H1 (cell line): ENCODE data around the gene CEBPB. TPM values are rescaled to one million over a fixed set of nuclear protein-coding genes. Genes with fewer than 3 reads are reported as not detected.
A peak's percentile ranks its signal among the peaks of the same experiment; 100 is the strongest.

Source experiments
- CTCF ChIA-PET: fragments of 300-600 bp; sonication (Branson Sonifier 250); formaldehyde crosslinking; loops from one replicate; lab custom pipeline; 2021; ENCODE audit not compliant: partially characterized antibody; lab: Charles Lee
- POLR2A ChIA-PET: fragments of 300-600 bp; sonication (Branson Sonifier 250); formaldehyde crosslinking; loops from one replicate; lab custom pipeline; 2021; ENCODE audit warnings: inconsistent platforms; ENCODE audit not compliant: partially characterized antibody; lab: Charles Lee
- DNase-seq, 2 experiments: peaks; one replicate each; pipeline versions ENCODE4 v3.0.0 to v3.0.0-alpha.2; 2010 to 2022; ENCODE audit warnings: low spot score in 2 of 2, low read depth in 1 of 2, mixed read lengths in 1 of 2
- FAIRE-seq: peaks from 2 replicates; lab custom pipeline; 2011; peaks lifted over from hg19 to GRCh38; lab: Jason Lieb, UNC
- H2AFZ ChIP-seq: 2 replicates; pipeline ENCODE4 v1.8.1; 2012; ENCODE audit warnings: low read length, inconsistent platforms
- H2AK5ac ChIP-seq: 2 replicates; pipeline ENCODE4 v1.6.1; 2013; ENCODE audit warnings: low read depth, low read length
- H2BK120ac ChIP-seq: replicated peaks from 2 replicates; pipeline ENCODE3; 2013; ENCODE audit warnings: low read depth, low read length, inconsistent platforms
- H2BK12ac ChIP-seq: 2 replicates; pipeline ENCODE4 v1.6.1; 2013; ENCODE audit warnings: low read depth, low read length
- H2BK15ac ChIP-seq: 2 replicates; pipeline ENCODE4 v1.6.1; 2013; ENCODE audit warnings: low read length
- H2BK20ac ChIP-seq: 2 replicates; pipeline ENCODE4 v1.6.1; 2013; ENCODE audit warnings: low read length
- H2BK5ac ChIP-seq: 2 replicates; pipeline ENCODE4 v1.6.1; 2013; ENCODE audit warnings: low read depth, low read length
- H3K14ac ChIP-seq: 2 replicates; pipeline ENCODE4 v1.6.1; 2013; ENCODE audit warnings: inconsistent platforms; ENCODE audit not compliant: insufficient read length
- H3K18ac ChIP-seq: 2 replicates; pipeline ENCODE4 v1.6.1; 2013; ENCODE audit warnings: low read length; ENCODE audit errors: extremely low read depth
- H3K23ac ChIP-seq: 2 replicates; pipeline ENCODE4 v1.6.1; 2013; ENCODE audit warnings: inconsistent platforms; ENCODE audit not compliant: insufficient read length
- H3K23me2 ChIP-seq: 2 replicates; pipeline ENCODE4 v1.6.1; 2013; ENCODE audit warnings: low read depth, low read length
- H3K27ac ChIP-seq: 2 replicates; pipeline ENCODE4 v1.6.1; 2011; ENCODE audit warnings: low read depth, low read length, inconsistent platforms
- H3K27me3 ChIP-seq, 4 experiments: replicated peaks in 1 of 4; 1 replicate in 1 of 4; 2 replicates in 3 of 4; pipeline versions ENCODE4 v1.6.1 to v1.8.1; 2011 to 2013; ENCODE audit warnings: low read length in 3 of 4, mild to moderate bottlenecking in 3 of 4, inconsistent platforms in 2 of 4, mixed read lengths in 2 of 4, moderate library complexity in 1 of 4; ENCODE audit not compliant: control insufficient read depth in 3 of 4, insufficient read depth in 3 of 4; ENCODE audit errors: extremely low read depth in 1 of 4
- H3K36me3 ChIP-seq, 4 experiments: 2 replicates each; pipeline versions ENCODE4 v1.6.1 to v1.8.1; 2011 to 2013; ENCODE audit warnings: mild to moderate bottlenecking in 4 of 4, low read length in 3 of 4, moderate library complexity in 2 of 4, control low read depth in 1 of 4, inconsistent platforms in 1 of 4; ENCODE audit not compliant: insufficient read depth in 4 of 4, control insufficient read depth in 2 of 4
- H3K4ac ChIP-seq: replicated peaks from 2 replicates; pipeline ENCODE3; 2013; ENCODE audit warnings: low read length, low read depth, mixed read lengths, inconsistent platforms; ENCODE audit not compliant: insufficient read length
- H3K4me1 ChIP-seq, 4 experiments: replicated peaks in 1 of 4; 1 replicate in 1 of 4; 2 replicates in 3 of 4; pipeline versions ENCODE4 v1.6.1 to v1.8.1; 2011 to 2013; ENCODE audit warnings: low read length in 3 of 4, inconsistent platforms in 2 of 4, mixed read lengths in 1 of 4; ENCODE audit not compliant: insufficient read depth in 4 of 4, control insufficient read depth in 3 of 4
- H3K4me2 ChIP-seq, 2 experiments: 2 replicates each; pipeline versions ENCODE4 v1.6.1 to v1.8.1; 2011 to 2013; ENCODE audit warnings: low read depth in 2 of 2, low read length in 2 of 2, control low read depth in 1 of 2, inconsistent platforms in 1 of 2, mild to moderate bottlenecking in 1 of 2; ENCODE audit not compliant: insufficient read depth in 1 of 2
- H3K4me3 ChIP-seq, 4 experiments: fragments of 200-600, 300-600 bp in 1 of 4; sonication (generic), shearing (Covaris generic), sonication (Bioruptor Twin) in 1 of 4; 2 replicates each; pipeline versions ENCODE4 v1.5.1 to v1.8.1; 2011 to 2016; ENCODE audit warnings: low read length in 4 of 4, low read depth in 3 of 4, control low read depth in 2 of 4, inconsistent platforms in 2 of 4, mild to moderate bottlenecking in 2 of 4, mixed read lengths in 1 of 4, moderate library complexity in 1 of 4; ENCODE audit not compliant: insufficient read depth in 2 of 4; ENCODE audit errors: extremely low read depth in 1 of 4
- H3K56ac ChIP-seq: replicated peaks from 2 replicates; pipeline ENCODE3; 2013; ENCODE audit warnings: low read depth, mild to moderate bottlenecking, mixed read lengths, low read length, inconsistent platforms; ENCODE audit not compliant: insufficient read length
- H3K79me1 ChIP-seq: 2 replicates; pipeline ENCODE4 v1.6.1; 2013; ENCODE audit warnings: low read depth, low read length, control low read depth
- H3K79me2 ChIP-seq, 2 experiments: 2 replicates each; pipeline versions ENCODE4 v1.6.1 to v1.8.1; 2012 to 2013; ENCODE audit warnings: low read length in 2 of 2, mild to moderate bottlenecking in 2 of 2, inconsistent platforms in 1 of 2; ENCODE audit not compliant: insufficient read depth in 2 of 2, control insufficient read depth in 1 of 2
- H3K9ac ChIP-seq, 4 experiments: replicated peaks in 1 of 4; 1 replicate in 1 of 4; 2 replicates in 3 of 4; pipeline versions ENCODE4 v1.6.1 to v1.8.1; 2011 to 2013; ENCODE audit warnings: low read depth in 3 of 4, low read length in 3 of 4, control low read depth in 2 of 4, mild to moderate bottlenecking in 2 of 4, moderate library complexity in 2 of 4, inconsistent platforms in 1 of 4; ENCODE audit errors: extremely low read depth in 1 of 4
- H3K9me3 ChIP-seq, 2 experiments: 2 replicates each; pipeline versions ENCODE4 v1.6.1 to v1.8.1; 2012 to 2013; ENCODE audit warnings: mild to moderate bottlenecking in 2 of 2, moderate library complexity in 2 of 2, control low read depth in 1 of 2, inconsistent platforms in 1 of 2, low read depth in 1 of 2, low read length in 1 of 2, mixed read lengths in 1 of 2; ENCODE audit not compliant: insufficient read depth in 2 of 2
- H4K20me1 ChIP-seq, 2 experiments: replicated peaks in 1 of 2; 2 replicates each; pipeline versions ENCODE3 to v1.8.1; 2011 to 2013; ENCODE audit warnings: inconsistent platforms in 2 of 2, low read length in 2 of 2, mild to moderate bottlenecking in 1 of 2; ENCODE audit not compliant: insufficient read depth in 2 of 2, control insufficient read depth in 1 of 2
- H4K5ac ChIP-seq: 2 replicates; pipeline ENCODE4 v1.6.1; 2013; ENCODE audit warnings: low read length, low read depth, mixed read lengths, inconsistent platforms; ENCODE audit not compliant: insufficient read length
- H4K8ac ChIP-seq: 2 replicates; pipeline ENCODE4 v1.8.0; 2013; ENCODE audit warnings: mild to moderate bottlenecking, moderate library complexity, low read length, inconsistent platforms; ENCODE audit not compliant: insufficient read depth; ENCODE audit errors: extremely low read depth
- H4K91ac ChIP-seq: replicated peaks from 2 replicates; pipeline ENCODE3; 2013; ENCODE audit warnings: low read length, mixed read lengths, inconsistent platforms; ENCODE audit not compliant: insufficient read length
- FOSL1 ChIP-seq: IDR thresholded peaks from 2 replicates; pipeline ENCODE4 v1.6.1; 2011; ENCODE audit warnings: mild to moderate bottlenecking, low read depth, low read length, moderate library complexity; ENCODE audit not compliant: insufficient read depth
- GTF2F1 ChIP-seq: IDR thresholded peaks from 2 replicates; pipeline ENCODE4 v1.6.1; 2012; ENCODE audit warnings: low read depth, low read length, improper control_type of control experiment, borderline replicate concordance
- SP4 ChIP-seq: IDR thresholded peaks from 2 replicates; pipeline ENCODE4 v1.6.1; 2012; ENCODE audit warnings: low read length, inconsistent platforms
- TBP ChIP-seq: IDR thresholded peaks from 2 replicates; pipeline ENCODE4 v1.6.1; 2011; ENCODE audit warnings: low read depth, low read length, improper control_type of control experiment
- TCF12 ChIP-seq: IDR thresholded peaks from 2 replicates; pipeline ENCODE4 v1.6.1; 2011; ENCODE audit warnings: low read depth, mild to moderate bottlenecking, low read length
- WGBS, 2 experiments: shearing (Covaris generic) in 1 of 2; methylation state at CpG; one replicate each; pipeline versions ENCODE4 v1.1.6 to v1.1.7; 2013 to 2015; ENCODE audit warnings: low lambda C conversion rate in 2 of 2, mixed read lengths in 2 of 2, inconsistent platforms in 1 of 2, low coverage in 1 of 2, missing lambda C conversion rate in 1 of 2; ENCODE audit not compliant: insufficient replicate concordance in 2 of 2, insufficient coverage in 1 of 2, insufficient read length in 1 of 2; ENCODE audit errors: extremely low coverage in 1 of 2, missing lambda C conversion rate in 1 of 2; 5-methylcytosine and 5-hydroxymethylcytosine counted together
- polyA plus RNA-seq, 7 experiments: library from polyadenylated mRNA; depleted of rRNA in 3 of 7; stranded (reverse) in 5 of 7; unstranded in 2 of 7; fragments of >200 nt in 5 of 7; fragments of 200-250 nt in 2 of 7; gene quantifications; 1 replicate in 5 of 7; 2 replicates in 1 of 7; 4 replicates in 1 of 7; pipeline versions ENCODE4 v1.2.1 to v1.2.3, GENCODE V29; 2011 to 2013; ENCODE audit warnings: missing spikeins in 2 of 7, mixed read lengths in 2 of 7
- total RNA-seq: library from RNA; stranded (reverse); fragmentation: NEBNext Ultra II Directional; extraction: Animal tissue kit (Norgen Biotek cat#: 25700); gene quantifications from 2 replicates; pipeline ENCODE4 v1.2.1, GENCODE V29; 2021
- TF ChIP-seq, protein P1 (sequence below): IDR thresholded peaks from 2 replicates; pipeline ENCODE4 v1.6.1; 2011; ENCODE audit warnings: low read depth, mild to moderate bottlenecking, low read length; ENCODE audit not compliant: insufficient read depth

CEBPB gene
- total and polyA plus RNA-seq, 2 of the 8 experiments (the other 6 are each of a cell fraction or from before 2014, with no cell fraction given): 7.1 to 24.1 TPM

DNA sequence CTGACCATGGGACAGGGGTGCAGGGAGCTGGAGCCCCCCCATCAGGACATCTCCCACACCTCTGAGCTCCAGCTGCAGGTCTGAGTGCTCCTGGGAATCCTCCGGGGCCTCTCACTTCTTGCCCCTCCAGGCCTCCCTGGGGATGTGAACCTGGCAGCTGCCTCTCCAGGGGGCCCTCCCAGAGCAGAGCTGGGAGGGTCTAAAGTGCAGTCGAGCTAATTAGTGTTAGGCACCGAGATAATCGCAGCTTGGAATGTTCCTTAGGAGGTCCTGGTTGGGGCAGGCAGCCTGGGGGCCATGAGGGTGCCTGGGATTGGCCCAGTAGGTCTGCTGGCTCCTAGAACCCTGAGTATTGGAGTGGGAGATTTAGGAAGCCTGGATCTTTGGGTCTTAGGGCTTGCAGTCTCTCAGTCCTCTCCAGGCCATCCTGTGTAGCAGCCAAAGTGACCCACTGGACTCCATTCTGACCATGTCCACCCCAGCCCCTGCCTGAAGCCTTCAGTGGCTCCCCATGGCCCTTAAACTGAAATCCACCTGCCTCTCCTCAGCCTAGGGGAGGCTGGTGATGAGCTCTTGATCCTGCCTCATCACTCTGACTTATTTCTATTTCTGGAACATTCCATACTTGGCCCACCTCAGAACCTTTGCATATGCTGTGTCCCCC is 26.0 kb downstream of the CEBPB start:
- 82% methylated on average over 4 of the region's 4 CpGs; no CpG with 5 or more reads in 1 of the 2 experiments for WGBS, 2 experiments
- POLR2A ChIA-PET: interaction anchor here (0.7 to 2.4 kb wide), 5 partner anchors 11 to 28 kb away, joined by 3 to 9 read pairs (median 5); partner anchors contain the start of gene CEBPB

More for the DNA sequence above, 26.0 kb downstream of the CEBPB start:
- Histone ChIP-seq H4K20me1 (no peaks in the 10 kb centered on the region), H3K4me3 (no peak overlapping the region), H3K14ac (no peak overlapping the region), H3K36me3 (no peaks in the 10 kb centered on the region), H4K5ac (no peak overlapping the region), H3K18ac (no peak overlapping the region), H3K23ac (no peak overlapping the region), H3K27ac (no peak overlapping the region), H4K8ac (no peak overlapping the region; the same call in 1 of the 2 replicates), H2AFZ (no peak overlapping the region), H3K9me3 (no peaks in the 10 kb centered on the region), H2BK5ac (no peak overlapping the region), H2BK20ac (no peak overlapping the region), H4K91ac (no peak overlapping the region), H2AK5ac (no peak overlapping the region), H3K4me1 (peaks cover 0 to 7% (median 0%) of the 10 kb centered on the region in 4 experiments; a peak in 1 of 7 replicates), H3K23me2 (no peaks in the 10 kb centered on the region; the same call in 1 of the 2 replicates), H3K4me2 (no peak overlapping the region; a peak in 1 of 4 replicates), H3K27me3 (no peaks in the 10 kb centered on the region; a peak in 1 of 7 replicates), H2BK12ac (peak overlapping the region; percentile 43; the same call in 1 of the 2 replicates), H3K4ac (no peak overlapping the region), H3K9ac (no peak overlapping the region), H3K79me1 (no peaks in the 10 kb centered on the region), H3K56ac (peak overlapping the region; percentile 18), H2BK15ac (no peak overlapping the region), H2BK120ac (no peak overlapping the region), H3K79me2 (no peaks in the 10 kb centered on the region)
- DNase-seq: no peak
- CTCF ChIA-PET: interaction anchor here (0.5 to 2.0 kb wide), 7 partner anchors 11 to 373 kb away, joined by 3 to 8 read pairs (median 4); no protein-coding TSS in a partner anchor
- no peak for FAIRE-seq
- TF ChIP-seq GTF2F1: no peak
- no peak for TF ChIP-seq TCF12
- no peak for TF ChIP-seq TBP
- TF ChIP-seq SP4: no peak
- TF ChIP-seq, protein P1, sequence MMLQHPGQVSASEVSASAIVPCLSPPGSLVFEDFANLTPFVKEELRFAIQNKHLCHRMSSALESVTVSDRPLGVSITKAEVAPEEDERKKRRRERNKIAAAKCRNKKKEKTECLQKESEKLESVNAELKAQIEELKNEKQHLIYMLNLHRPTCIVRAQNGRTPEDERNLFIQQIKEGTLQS: no peak
- no peak for TF ChIP-seq FOSL1
